A204.1 (cell line): ENCODE measurements around the gene SOAT2.
A peak's percentile ranks its signal among the peaks of the same experiment; 100 is the strongest.

Source experiments
- FAIRE-seq: peaks from 2 replicates; lab custom pipeline; 2012; peaks lifted over from hg19 to GRCh38; lab: Jason Lieb, UNC

SOAT2 gene

DNA sequence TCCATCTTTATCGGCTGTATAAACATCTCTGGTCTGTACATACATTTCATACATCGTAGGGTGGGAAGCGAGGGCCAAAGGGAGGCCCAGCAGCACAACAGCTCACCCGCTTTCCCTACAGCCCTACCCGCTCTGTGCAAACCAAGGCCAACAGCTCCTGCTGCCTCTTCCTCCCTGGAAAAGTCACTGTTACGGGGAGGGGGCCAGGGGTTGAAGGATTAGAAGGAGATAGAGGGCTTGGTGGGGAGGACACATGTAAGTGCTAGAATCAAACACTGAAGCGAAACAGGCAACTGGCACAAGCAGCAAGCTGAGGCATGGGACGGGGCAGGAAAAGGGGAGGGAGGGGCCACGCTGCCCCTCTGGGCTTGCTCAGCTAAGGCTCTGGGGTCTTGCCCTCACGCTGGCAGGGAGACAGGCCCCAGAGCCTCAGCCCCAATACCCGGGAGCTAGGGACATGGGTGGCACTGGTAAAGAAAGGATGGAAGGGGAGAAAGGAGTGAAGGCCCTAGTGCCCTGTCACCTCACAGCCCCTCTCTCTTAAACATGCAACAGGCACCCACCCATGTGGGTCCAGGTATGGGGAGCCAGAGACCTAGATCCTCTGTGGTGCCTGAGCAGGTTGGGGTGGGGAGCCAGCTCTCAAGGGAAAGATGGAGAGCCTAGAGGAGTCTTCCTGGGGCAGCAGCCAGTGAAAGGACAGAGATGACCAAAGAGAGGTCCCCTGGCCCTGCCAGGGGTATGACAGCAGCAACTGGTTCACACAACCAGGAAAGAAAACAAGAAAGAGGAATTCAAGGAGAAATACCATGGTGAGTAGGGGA lies 38.5 kb upstream of the SOAT2 start:
- FAIRE-seq: no peak

GRCh38 chr12:53065470-53065869 lies 37.8 kb upstream of the SOAT2 start:
- no peak for FAIRE-seq

GRCh38 chr12:53065975-53066931 lies 37.0 kb upstream of the SOAT2 start:
- no peak for FAIRE-seq

DNA sequence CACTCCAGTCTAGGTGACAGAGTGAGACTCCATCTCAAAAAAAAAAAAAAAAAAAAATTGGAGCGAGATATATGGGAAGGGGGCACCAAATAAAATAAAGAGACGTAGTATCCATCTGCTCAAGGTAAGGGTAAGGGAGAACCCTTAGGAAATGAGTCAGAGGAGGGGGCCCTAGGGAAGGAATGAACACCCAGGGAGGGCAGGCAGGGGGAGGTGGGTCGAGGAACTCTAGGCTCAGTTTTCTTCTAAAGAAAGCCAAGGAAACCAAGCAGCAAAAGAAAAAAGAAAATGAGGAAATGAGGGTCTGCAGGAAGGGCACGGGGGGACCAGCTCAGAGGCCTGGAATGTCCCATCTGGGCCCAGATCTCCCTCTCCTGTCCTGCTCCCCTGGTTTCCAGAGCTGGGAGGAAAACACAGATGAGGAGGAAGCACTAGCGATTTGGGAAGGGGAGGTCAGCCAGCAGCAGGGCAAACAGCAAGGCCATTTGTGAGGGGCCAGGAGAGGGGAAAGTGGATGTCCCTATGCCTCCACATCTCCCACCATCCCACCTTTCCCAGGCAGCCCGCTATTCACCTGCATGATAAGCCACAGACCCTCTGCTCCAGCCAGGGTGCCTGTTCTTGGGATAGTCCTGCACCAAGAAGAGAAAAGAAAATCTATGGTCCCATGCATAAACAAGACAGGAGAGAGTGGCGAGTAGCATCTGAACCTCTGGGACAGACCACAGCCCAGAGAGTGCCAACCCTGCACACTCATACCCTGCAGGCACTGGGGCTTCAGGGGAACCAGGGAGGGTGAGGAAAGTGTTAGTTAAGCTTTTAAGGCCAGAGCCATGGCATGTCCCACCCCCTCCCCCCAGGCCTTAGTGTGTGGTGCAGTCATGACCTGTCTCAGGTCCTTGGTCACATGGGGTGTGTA lies 36.0 kb upstream of the SOAT2 start:
- FAIRE-seq: no peak

DNA sequence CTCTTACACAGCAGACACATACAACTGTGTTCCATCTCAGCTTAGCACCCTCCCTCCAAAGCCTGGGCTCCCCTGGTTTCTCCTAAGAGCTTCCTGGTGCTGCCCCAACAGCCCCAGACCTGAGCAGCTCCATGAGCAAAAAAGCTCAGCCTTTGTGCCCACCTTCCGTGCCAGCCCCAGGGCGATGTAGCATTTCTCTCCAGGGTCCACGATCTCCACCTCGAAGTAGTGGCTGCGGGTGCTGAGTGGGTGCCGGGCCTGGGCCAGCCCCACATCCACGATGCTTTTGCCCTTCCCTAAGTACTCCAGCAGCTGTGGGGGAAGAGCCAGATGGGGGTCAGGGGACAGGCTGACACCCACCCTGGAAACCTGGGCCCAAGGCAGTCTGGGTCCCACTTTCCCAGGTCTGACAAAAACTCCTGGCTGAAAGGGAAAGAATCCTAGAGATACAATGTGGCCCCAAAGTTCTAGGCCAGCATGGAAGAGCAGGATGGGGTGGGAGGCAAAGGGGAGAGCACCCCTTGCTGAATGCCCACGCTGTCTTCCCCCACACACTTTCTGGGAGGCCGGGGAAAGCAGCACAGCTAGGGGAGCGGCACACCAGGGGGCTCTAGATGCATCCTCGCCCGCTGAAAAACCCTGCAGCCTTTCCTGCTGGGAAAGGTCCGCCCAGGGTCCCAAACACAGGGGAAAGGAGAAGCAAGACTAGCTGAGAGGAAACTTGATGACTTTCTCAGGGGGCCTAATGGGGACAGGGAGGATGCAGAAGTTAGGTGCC lies 35.1 kb upstream of the SOAT2 start:
- FAIRE-seq: no peak

DNA sequence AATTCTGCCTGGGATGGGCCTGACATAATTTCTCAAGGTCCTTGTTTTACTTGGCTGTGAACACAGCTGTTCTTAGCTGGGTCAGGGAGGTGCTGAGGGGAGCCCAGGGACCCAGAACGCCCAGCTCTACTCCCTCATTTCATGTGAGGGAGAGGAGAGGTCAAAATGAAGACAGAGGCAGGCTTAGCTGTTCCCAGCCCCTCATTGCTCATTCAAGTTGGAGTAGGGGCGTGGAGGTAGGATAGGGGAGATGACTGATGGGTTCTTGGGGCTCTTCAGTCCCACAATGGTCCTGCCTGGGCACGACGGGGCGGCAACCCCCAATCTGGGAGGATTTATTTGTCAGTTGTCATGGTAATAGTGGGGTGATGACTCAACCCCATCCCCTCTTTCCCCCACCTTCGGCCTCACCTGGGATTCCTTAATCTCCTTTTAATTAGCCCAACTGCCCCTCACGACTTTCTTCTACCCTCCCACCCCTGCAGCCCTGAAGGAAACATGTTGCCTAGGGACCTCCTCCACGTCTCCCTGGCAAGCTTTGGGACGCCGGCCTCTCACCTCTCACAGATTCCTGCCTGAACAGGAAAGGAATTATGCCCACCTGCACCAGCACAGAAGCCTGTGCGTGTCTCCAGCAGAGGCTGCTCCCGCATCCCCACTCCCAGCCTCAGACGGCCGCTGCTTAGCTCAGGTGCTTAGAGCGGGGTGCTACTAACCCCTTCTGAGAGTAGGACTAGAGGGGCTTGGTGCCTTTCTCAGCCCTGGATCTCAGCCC lies 34.3 kb upstream of the SOAT2 start:
- no peak for FAIRE-seq

GRCh38 chr12:53069621-53070410 lies 33.5 kb upstream of the SOAT2 start:
- no peak for FAIRE-seq

DNA sequence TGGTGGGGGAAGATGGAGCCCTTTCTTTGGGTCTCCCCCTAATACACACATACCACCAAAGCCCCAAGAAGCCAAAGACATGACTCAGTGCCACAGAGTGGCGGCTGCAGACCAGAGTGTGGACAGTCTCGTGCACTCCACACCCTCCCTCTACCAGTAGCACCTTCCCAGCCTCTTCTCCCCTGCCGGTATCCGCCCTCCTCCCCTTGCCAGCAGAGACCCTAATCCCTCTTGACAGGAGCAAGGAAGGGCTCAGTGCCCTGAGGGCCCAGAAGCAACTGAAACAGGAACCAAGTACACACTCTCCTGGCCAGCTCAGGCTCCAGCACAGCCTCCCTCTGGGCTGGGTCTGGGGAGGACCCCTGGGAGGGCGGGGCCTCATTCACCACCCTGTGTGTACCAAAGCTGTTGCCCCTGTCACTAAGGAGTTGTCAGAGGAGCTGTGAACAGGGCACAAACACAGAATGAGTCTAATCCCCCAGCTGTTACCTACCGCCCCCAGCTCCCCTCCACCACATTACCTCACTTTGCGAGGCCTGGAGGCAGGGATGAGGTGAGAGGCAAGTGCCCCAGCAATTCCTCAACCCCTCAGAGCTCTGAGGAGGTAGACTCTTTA lies 32.3 kb upstream of the SOAT2 start:
- no peak for FAIRE-seq

GRCh38 chr12:53071591-53072551 lies 31.4 kb upstream of the SOAT2 start:
- FAIRE-seq: no peak

DNA sequence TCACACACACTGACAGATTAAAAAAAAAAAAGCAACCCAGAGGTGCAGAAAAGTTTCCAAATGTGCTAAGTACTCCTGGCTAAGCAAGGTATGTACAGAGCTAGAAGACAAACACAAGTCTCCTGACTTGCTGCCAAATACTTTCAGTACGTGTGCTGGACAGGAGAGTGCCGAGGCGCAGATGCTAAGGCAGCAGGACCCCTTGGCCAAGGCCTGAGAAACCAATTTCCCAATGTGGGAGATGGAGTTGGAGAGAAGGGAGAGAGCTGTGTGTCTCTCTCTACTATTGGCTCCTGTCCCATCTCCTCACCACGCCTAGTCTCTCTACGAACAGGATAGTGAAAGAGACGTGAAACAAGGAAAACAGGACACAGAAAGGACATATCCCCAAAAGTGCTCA lies 29.4 kb upstream of the SOAT2 start:
- no peak for FAIRE-seq

- no peak for FAIRE-seq
Observed at GRCh38 chr12:53074283-53074998, 28.8 kb upstream of the SOAT2 start.

DNA sequence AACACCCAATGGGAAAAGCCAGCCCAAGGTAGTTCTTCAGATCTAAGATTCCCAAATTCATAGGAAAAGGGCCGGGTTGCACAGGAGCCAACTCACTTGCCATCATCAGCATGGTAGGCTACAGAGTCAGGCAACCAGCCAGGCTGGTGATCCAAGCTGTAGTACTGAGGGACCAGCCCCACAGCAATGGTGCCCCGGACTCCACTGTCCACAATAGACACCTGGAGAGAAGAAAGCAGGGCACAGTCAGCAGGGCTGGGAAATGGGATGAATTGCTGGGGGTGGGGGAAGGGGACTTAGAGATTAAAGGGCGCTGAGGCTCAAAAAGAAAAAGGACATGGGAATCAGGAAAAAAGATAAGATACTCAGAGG lies 28.3 kb upstream of the SOAT2 start:
- FAIRE-seq: no peak

DNA sequence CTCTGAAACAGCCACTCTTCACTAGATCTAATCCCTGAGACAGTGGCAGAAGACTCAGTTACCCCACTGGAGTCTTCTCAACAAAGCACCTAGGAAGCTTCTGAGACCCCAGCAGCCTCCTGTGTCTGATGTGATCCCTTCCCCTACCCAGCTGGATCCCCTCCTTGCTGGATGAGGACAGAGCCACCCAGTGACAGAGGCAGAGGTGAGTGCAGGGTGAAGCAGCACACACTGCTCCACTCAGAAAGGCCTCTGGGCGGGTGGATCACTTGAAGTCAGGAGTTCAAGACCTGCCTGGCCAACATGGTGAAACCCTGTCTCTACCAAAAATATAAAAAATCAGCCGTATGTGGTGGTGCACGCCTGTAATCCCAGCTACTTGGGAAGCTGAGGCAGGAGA lies 26.8 kb upstream of the SOAT2 start:
- FAIRE-seq: no peak

DNA sequence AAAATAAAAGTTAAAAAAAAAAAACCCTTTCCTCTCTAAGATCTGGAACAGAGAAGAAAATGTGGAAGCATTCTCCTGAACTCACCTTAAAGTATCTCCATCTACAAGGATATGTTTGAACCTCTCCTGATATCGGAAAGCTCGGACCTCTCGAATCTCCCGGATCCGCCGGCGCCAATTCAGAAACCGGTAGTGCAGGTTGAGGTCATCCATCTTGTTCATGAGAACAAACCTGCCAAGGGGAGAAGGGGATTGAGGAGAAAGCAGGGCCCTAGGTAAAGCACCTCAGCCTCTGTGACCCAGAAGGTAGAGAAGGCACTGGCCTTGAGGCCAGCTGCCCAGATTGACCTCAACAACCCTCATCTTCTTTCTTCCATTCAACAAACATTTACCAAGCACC lies 26.3 kb upstream of the SOAT2 start:
- no peak for FAIRE-seq

- no peak for FAIRE-seq
Observed at GRCh38 chr12:53078425-53079225, 24.7 kb upstream of the SOAT2 start.

GRCh38 chr12:53079226-53080117 lies 23.8 kb upstream of the SOAT2 start, which contains the start of gene SPRYD3:
Gene SPRYD3 (minus strand): TSS chr12:53079390. CDS start chr12:53079333, 57 bp downstream.
- peak; percentile 81 for FAIRE-seq
